Measurements from ENCODE around the gene DPP10.

- no peak for TF ChIP-seq POLR2A (IDR thresholded peaks at IDR 0.05)
- TF ChIP-seq CTCF (IDR thresholded peaks at IDR 0.05): no peak
These were observed 483.9 kb downstream of the DPP10 start for GRCh38 chr2:114926303-114926702.
